Measurements from ENCODE around the gene KRTAP9-9.

Gene KRTAP9-9

DNA sequence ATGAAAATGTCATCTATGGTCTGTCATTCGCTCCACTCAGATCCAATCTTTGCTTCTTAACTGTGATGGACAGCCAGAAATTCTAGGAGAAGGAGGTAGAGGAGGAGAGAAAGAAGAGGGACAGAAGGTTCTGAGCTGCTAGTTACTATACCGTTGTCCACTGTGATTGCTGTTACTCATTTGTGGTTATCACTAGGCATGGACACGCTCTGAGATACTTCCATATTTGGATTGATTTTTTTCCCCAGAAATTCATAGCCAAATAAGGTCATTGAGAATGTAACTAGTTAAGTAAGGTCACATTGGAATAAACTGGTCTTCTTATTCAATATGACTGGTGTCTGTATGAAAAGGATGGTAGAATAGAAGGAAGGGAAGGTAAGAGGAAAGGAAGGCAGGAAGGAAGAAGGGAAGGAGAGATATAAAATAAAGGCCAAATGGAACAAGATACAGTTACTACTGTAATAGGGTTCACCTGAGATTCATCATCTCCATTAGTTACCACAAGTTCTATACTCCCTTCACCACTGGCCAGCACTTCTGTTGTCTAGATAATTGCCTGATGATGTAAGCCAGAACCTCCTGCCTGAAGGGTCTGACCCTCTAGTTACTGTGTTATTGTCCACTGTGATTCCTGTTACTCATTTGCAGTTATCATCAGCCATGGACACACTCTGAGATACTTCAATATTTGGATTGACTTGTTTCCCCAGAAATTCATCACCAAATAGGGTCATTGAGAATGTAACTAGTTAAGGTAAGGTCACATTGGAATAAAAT lies 23.2 kb downstream of the KRTAP9-9 start:
- no peaks in the 10 kb centered on the region for H3K9me2 ChIP-seq (replicated peaks; ENCODE audit: insufficient read depth, low read length)
- TF ChIP-seq EZH2phosphoT487 (IDR thresholded peaks at IDR 0.05; ENCODE audit: low read length), result no peak
- H3K4me2 ChIP-seq (ENCODE audit: low read depth, low read length), result no peak overlapping the region
- H3K9me3 ChIP-seq (replicated peaks; ENCODE audit: insufficient read depth, low read length), result no peaks in the 10 kb centered on the region
- no peaks in the 10 kb centered on the region for H3K79me2 ChIP-seq (ENCODE audit: low read length)
- no peak overlapping the region for H3K9ac ChIP-seq (ENCODE audit: low read length)
- H3K27ac ChIP-seq (ENCODE audit: low read length), result no peak overlapping the region
- H2AFZ ChIP-seq (ENCODE audit: low read length), result no peak overlapping the region
- H3F3A ChIP-seq (ENCODE audit: insufficient read depth, low read length), result no peaks in the 10 kb centered on the region
- H3K4me1 ChIP-seq (ENCODE audit: low read length), result no peaks in the 10 kb centered on the region
- no peaks in the 10 kb centered on the region for H3K27me3 ChIP-seq (replicated peaks; ENCODE audit: insufficient read depth, low read length)
- DNase-seq, result no peak
- H3K36me3 ChIP-seq (replicated peaks; ENCODE audit: insufficient read depth, low read length), result no peaks in the 10 kb centered on the region
- no peak overlapping the region for H3K4me3 ChIP-seq (ENCODE audit: low read length)
- no peaks in the 10 kb centered on the region for H4K20me1 ChIP-seq (ENCODE audit: insufficient read depth, low read length)

DNA sequence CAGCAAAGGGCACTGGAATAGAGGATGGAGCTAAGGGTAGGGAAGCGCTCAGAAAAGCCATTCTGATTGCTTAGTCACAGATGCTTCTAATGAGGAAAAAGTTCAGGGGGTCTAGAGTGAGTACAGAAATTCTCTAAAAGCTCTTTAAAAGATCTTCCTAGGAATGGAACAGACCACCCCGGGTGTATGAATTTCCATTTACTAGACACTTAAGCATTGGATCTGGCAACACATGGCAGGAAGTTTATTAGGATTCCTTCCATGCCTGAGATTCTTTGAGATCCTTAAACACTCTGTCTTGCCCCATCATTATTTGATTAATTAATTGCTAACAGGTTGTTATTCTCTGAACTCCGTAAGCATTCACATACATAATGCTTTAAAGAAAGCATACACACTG lies 28.9 kb downstream of the KRTAP9-9 start:
- no peak overlapping the region for H2AFZ ChIP-seq (ENCODE audit: low read length)
- H3K9ac ChIP-seq (ENCODE audit: low read length), result no peak overlapping the region
- H4K20me1 ChIP-seq (ENCODE audit: insufficient read depth, low read length), result no peaks in the 10 kb centered on the region
- no peaks in the 10 kb centered on the region for H3K4me1 ChIP-seq (ENCODE audit: low read length)
- no peaks in the 10 kb centered on the region for H3K36me3 ChIP-seq (replicated peaks; ENCODE audit: insufficient read depth, low read length)
- no peak for DNase-seq
- TF ChIP-seq, protein P1, sequence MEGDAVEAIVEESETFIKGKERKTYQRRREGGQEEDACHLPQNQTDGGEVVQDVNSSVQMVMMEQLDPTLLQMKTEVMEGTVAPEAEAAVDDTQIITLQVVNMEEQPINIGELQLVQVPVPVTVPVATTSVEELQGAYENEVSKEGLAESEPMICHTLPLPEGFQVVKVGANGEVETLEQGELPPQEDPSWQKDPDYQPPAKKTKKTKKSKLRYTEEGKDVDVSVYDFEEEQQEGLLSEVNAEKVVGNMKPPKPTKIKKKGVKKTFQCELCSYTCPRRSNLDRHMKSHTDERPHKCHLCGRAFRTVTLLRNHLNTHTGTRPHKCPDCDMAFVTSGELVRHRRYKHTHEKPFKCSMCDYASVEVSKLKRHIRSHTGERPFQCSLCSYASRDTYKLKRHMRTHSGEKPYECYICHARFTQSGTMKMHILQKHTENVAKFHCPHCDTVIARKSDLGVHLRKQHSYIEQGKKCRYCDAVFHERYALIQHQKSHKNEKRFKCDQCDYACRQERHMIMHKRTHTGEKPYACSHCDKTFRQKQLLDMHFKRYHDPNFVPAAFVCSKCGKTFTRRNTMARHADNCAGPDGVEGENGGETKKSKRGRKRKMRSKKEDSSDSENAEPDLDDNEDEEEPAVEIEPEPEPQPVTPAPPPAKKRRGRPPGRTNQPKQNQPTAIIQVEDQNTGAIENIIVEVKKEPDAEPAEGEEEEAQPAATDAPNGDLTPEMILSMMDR (IDR thresholded peaks at IDR 0.05; ENCODE audit: low read length), result no peak
- no peak for TF ChIP-seq EZH2phosphoT487 (IDR thresholded peaks at IDR 0.05; ENCODE audit: low read length)
- no peak for TF ChIP-seq EZH2 (optimal IDR thresholded peaks at IDR 0.05; ENCODE audit: low read depth, low read length)
- H3K9me3 ChIP-seq (replicated peaks; ENCODE audit: insufficient read depth, low read length), result no peaks in the 10 kb centered on the region
- no peaks in the 10 kb centered on the region for H3K79me2 ChIP-seq (ENCODE audit: low read length)
- H3K27ac ChIP-seq (ENCODE audit: low read length), result no peak overlapping the region
- H3K4me2 ChIP-seq (ENCODE audit: low read depth, low read length), result no peak overlapping the region
- no peak overlapping the region for H3K4me3 ChIP-seq (ENCODE audit: low read length)
- H3F3A ChIP-seq (ENCODE audit: insufficient read depth, low read length), result no peaks in the 10 kb centered on the region
- no peaks in the 10 kb centered on the region for H3K27me3 ChIP-seq (replicated peaks; ENCODE audit: insufficient read depth, low read length)
- H3K9me2 ChIP-seq (replicated peaks; ENCODE audit: insufficient read depth, low read length), result no peaks in the 10 kb centered on the region

DNA sequence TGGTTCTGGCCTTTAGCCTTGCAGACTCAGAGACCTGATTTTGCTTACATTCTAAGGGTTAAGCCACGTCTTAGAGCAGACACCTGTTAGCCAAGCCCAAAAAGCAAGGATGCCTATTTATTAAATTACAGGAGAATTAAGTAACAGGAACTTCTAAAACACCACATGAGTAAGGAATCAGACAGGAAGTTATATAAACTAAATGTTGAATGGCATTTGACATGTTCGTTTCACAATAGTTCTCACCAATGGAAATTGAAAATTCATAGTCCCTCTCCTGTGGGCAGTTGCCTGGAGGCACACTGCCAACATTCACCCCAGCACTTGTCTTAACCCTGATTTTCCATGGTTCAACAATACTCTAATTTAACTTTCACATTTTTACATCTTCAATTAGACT lies 29.4 kb downstream of the KRTAP9-9 start:
- Histone ChIP-seq H3K36me3 (replicated peaks; ENCODE audit: insufficient read depth, low read length) (no peaks in the 10 kb centered on the region), H3K79me2 (ENCODE audit: low read length) (no peaks in the 10 kb centered on the region), H3K4me1 (ENCODE audit: low read length) (no peaks in the 10 kb centered on the region), H2AFZ (ENCODE audit: low read length) (no peak overlapping the region), H3K4me2 (ENCODE audit: low read depth, low read length) (no peak overlapping the region), H3K27ac (ENCODE audit: low read length) (no peak overlapping the region), H4K20me1 (ENCODE audit: insufficient read depth, low read length) (no peaks in the 10 kb centered on the region), H3K9me2 (replicated peaks; ENCODE audit: insufficient read depth, low read length) (no peaks in the 10 kb centered on the region), H3K9me3 (replicated peaks; ENCODE audit: insufficient read depth, low read length) (no peaks in the 10 kb centered on the region), H3K27me3 (replicated peaks; ENCODE audit: insufficient read depth, low read length) (no peaks in the 10 kb centered on the region), H3K4me3 (ENCODE audit: low read length) (no peak overlapping the region), H3F3A (ENCODE audit: insufficient read depth, low read length) (no peaks in the 10 kb centered on the region), H3K9ac (ENCODE audit: low read length) (no peak overlapping the region)
- TF ChIP-seq EZH2 (optimal IDR thresholded peaks at IDR 0.05; ENCODE audit: low read depth, low read length), result no peak
- TF ChIP-seq, protein P1 (IDR thresholded peaks at IDR 0.05; ENCODE audit: low read length), result no peak
- no peak for DNase-seq

DNA sequence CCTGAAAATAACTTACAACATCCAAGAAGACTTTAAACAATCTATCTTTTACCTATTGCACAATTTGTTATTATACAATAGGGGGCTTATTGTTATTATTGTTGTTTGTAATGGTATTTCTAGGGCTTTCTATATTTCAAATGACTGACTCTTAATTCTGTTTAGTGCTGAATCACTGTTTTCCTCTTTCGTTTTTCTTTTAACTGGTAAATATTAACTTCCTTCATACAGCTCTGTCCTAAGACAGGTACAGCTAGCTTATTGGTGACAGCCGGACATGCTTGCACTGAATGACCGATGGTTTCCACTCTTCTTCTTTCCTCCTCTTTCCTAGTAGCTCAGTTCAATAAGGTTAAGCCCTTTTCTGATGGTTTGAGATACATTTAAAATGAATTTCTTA lies 31.9 kb downstream of the KRTAP9-9 start:
- no peaks in the 10 kb centered on the region for H3K4me1 ChIP-seq (ENCODE audit: low read length)
- H3K79me2 ChIP-seq (ENCODE audit: low read length), result no peaks in the 10 kb centered on the region
- no peaks in the 10 kb centered on the region for H3F3A ChIP-seq (ENCODE audit: insufficient read depth, low read length)
- H3K9me2 ChIP-seq (replicated peaks; ENCODE audit: insufficient read depth, low read length), result no peaks in the 10 kb centered on the region
- H3K9me3 ChIP-seq (replicated peaks; ENCODE audit: insufficient read depth, low read length), result no peaks in the 10 kb centered on the region
- H3K4me2 ChIP-seq (ENCODE audit: low read depth, low read length), result no peak overlapping the region
- no peaks in the 10 kb centered on the region for H4K20me1 ChIP-seq (ENCODE audit: insufficient read depth, low read length)
- H3K9ac ChIP-seq (ENCODE audit: low read length), result no peak overlapping the region
- H2AFZ ChIP-seq (ENCODE audit: low read length), result no peak overlapping the region
- no peak for TF ChIP-seq EZH2phosphoT487 (IDR thresholded peaks at IDR 0.05; ENCODE audit: low read length)
- TF ChIP-seq, protein P1 (IDR thresholded peaks at IDR 0.05; ENCODE audit: low read length), result no peak
- no peak for TF ChIP-seq EZH2 (optimal IDR thresholded peaks at IDR 0.05; ENCODE audit: low read depth, low read length)
- no peaks in the 10 kb centered on the region for H3K27me3 ChIP-seq (replicated peaks; ENCODE audit: insufficient read depth, low read length)
- H3K27ac ChIP-seq (ENCODE audit: low read length), result no peak overlapping the region
- H3K36me3 ChIP-seq (replicated peaks; ENCODE audit: insufficient read depth, low read length), result no peaks in the 10 kb centered on the region
- H3K4me3 ChIP-seq (ENCODE audit: low read length), result no peak overlapping the region
- no peak for DNase-seq
